ENCODE data around the gene ANP32D. TPM values are rescaled to one million over a fixed set of nuclear protein-coding genes. Genes with fewer than 3 reads are reported as not detected.
"Not testable (repeated sequence)": the region's sequence is repeated elsewhere in the genome, so short reads cannot be mapped to it uniquely, and the experiment has no call there.

The ANP32D gene
- total RNA-seq, 1 donor: not detected

GRCh38 chr12:48489456-48489855, 17.1 kb downstream of the ANP32D start:
- DNase-seq (ENCODE audit: low read depth in 2 of 3, low spot score in 2 of 3): not testable (repeated sequence)

- DNase-seq (ENCODE audit: low read depth in 2 of 3, low spot score in 2 of 3): not testable (repeated sequence)
These were observed 27.9 kb downstream of the ANP32D start for GRCh38 chr12:48500281-48500680.

GRCh38 chr12:48506836-48507235, 34.5 kb downstream of the ANP32D start:
- not testable (repeated sequence) for DNase-seq (ENCODE audit: low read depth in 2 of 3, low spot score in 2 of 3)

GRCh38 chr12:48508987-48509386, 36.6 kb downstream of the ANP32D start:
- no peak for DNase-seq (ENCODE audit: low read depth in 2 of 3, low spot score in 2 of 3)

- no peak for DNase-seq (ENCODE audit: low read depth in 2 of 3, low spot score in 2 of 3)
These were observed 37.8 kb downstream of the ANP32D start for GRCh38 chr12:48510111-48510510.

GRCh38 chr12:48512855-48513254, 40.5 kb downstream of the ANP32D start:
- DNase-seq (ENCODE audit: low read depth in 2 of 3, low spot score in 2 of 3): no peak

- DNase-seq (ENCODE audit: low read depth in 2 of 3, low spot score in 2 of 3): no peak
These were observed 42.4 kb downstream of the ANP32D start for GRCh38 chr12:48514728-48515127.

- DNase-seq (ENCODE audit: low read depth in 2 of 3, low spot score in 2 of 3): not testable (repeated sequence)
These were observed 48.0 kb downstream of the ANP32D start for GRCh38 chr12:48520381-48520780.

Other genes with a start within 250 kb of the ANP32D start
- gene ZNF641, start 121.6 kb upstream of the ANP32D start, total RNA-seq: 10.8 TPM
- 0.27 TPM for gene C12orf54, start 9.9 kb downstream of the ANP32D start, total RNA-seq
- gene OR8S1, start 53.1 kb downstream of the ANP32D start, total RNA-seq: not detected
- not detected for gene LALBA, start 97.5 kb downstream of the ANP32D start, total RNA-seq
- 96.9 TPM for gene KANSL2, start 209.7 kb downstream of the ANP32D start, total RNA-seq
- 36.9 TPM for gene CCNT1, start 244.1 kb downstream of the ANP32D start, total RNA-seq